ENCODE results near the gene ST3GAL4.
"Not testable (repeated sequence)": the region's sequence is repeated elsewhere in the genome, so short reads cannot be mapped to it uniquely, and the experiment has no call there.

Gene ST3GAL4

GRCh38 chr11:126364735-126365134 is 9.2 kb downstream of the ST3GAL4 start:
- not testable (repeated sequence) for DNase-seq (ENCODE audit: low read depth in 2 of 2)

- not testable (repeated sequence) for DNase-seq (ENCODE audit: low read depth in 2 of 2)
Measured at GRCh38 chr11:126365508-126365907, 10.0 kb downstream of the ST3GAL4 start.

- no peak for DNase-seq (ENCODE audit: low read depth in 2 of 2)
Measured at GRCh38 chr11:126366064-126366822, 10.8 kb downstream of the ST3GAL4 start.

GRCh38 chr11:126366823-126367654 is 11.6 kb downstream of the ST3GAL4 start:
- DNase-seq (ENCODE audit: low read depth in 2 of 2), result not testable (repeated sequence)

GRCh38 chr11:126367806-126368205 is 12.3 kb downstream of the ST3GAL4 start:
- DNase-seq (ENCODE audit: low read depth in 2 of 2), result not testable (repeated sequence)

DNA sequence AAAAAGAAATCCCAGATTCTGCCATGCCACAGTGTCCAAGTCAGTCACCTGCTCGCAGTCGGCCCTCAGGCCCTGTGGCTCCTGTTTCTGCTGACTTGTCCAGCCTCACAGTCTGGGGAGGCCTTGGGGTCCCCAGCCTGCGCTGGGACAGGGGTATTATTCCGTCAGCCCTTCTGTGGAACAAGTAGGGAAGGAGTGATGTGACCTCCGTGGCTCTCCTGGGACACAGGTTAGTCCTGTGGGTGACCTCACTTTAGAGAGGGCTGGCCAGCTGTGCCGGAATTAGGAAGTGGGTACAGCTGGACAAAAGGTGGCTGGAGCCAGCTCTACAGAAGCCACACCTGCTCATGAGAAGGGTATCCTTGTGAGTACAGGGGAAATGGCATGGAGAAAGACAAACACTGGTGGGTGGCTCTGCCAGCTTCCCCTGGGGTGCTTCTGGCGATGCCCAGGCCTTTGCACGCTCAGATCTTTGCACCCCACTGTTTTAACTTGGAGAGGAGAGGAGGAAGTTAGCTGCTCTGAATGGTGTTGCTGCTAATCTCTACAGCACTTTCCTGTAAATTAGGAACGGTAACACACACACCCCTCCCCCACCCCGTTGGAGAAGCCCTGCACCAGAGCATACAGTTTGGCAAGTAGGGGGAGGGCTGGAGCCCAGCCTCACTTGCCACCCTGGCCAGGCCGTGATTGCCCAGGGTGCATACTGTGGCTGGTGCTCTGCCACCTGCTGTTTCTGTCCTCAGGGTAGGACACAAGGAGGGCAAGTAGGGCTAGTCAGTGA is 13.0 kb downstream of the ST3GAL4 start:
- DNase-seq (ENCODE audit: low read depth in 2 of 2), result not testable (repeated sequence)

GRCh38 chr11:126370016-126370415 is 14.5 kb downstream of the ST3GAL4 start:
- no peak for DNase-seq (ENCODE audit: low read depth in 2 of 2)

- DNase-seq (ENCODE audit: low read depth in 2 of 2), result no peak
Measured at GRCh38 chr11:126371595-126371994, 16.1 kb downstream of the ST3GAL4 start.

- not testable (repeated sequence) for DNase-seq (ENCODE audit: low read depth in 2 of 2)
Measured at GRCh38 chr11:126373389-126374066, 18.0 kb downstream of the ST3GAL4 start.

DNA sequence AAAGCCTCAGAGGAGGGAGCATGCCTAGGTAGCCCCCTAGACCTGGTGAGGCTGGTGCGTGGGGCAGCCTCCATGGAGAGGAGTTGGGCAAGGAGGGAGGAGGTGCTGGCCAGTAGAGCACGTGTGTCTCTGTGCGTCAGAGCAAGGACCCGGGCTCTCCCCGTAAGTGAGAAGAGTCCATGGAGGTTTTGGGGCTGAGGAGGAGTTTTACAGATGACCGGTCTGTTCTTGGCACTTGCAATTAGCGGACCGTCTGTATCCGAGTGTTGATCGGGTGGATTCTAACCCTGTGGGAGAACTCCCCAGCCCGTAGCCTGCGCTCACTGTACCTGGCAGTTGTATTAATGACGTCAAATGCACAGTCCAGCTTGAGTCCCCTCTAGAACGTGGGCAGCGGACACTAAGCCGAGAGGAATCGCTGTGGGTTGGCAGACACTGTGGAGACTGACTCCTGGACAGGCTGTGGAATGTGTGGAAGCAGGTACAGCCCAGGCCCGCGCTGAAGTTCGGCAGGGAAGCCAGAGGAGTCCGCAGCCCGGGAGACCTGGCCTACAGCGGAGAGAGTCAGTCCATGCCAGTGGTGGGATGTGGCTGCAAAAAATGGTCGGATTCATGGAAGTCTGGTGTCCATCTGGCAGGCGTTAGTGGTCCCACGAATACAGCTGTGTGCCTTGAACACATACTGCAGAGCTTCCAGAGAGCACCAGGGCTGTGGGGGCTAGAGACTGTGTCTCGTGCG is 19.2 kb downstream of the ST3GAL4 start:
- not testable (repeated sequence) for DNase-seq (ENCODE audit: low read depth in 2 of 2)

- no peak for DNase-seq (ENCODE audit: low read depth in 2 of 2)
Measured at GRCh38 chr11:126375726-126376125, 20.2 kb downstream of the ST3GAL4 start.

DNA sequence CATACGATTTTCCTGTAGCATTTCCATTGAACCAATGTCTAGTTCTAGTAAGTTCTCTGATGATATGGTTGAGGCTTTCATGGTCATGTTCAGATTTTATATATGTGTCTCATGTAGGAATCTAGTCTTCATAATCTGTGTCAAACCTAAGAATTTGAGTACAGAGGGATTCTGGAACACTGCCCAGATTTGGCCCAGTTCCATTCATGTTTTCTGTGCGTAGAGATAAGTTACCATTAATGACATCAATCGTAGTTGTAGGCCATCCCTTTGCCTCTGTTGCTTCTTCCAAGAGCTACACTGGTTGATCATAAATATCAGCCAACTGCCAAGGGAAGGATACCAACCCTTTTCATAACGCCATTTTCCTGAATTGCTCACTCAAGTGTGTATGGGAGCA is 23.3 kb downstream of the ST3GAL4 start:
- no peak for DNase-seq (ENCODE audit: low read depth in 2 of 2)

DNA sequence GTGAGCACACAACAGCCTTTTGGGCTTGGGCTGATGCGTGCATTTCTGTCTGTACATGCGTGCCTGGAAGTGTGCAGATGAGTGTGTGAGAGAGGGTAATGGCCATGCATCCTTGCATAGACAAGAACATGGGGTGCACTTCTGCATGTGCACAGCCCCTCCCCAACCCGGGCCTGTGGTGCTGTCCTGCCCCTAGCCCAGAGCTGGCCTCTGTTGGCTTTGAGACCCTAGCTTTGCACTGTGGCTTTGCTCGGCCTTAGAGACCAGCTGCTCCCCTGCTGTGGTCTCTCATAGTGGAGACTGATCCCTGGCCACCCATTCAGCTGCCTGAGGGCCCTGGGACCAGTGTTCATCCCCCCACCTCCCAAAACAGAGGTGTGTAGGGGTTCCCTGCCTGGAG is 25.4 kb downstream of the ST3GAL4 start:
- no peak for DNase-seq (ENCODE audit: low read depth in 2 of 2)

DNA sequence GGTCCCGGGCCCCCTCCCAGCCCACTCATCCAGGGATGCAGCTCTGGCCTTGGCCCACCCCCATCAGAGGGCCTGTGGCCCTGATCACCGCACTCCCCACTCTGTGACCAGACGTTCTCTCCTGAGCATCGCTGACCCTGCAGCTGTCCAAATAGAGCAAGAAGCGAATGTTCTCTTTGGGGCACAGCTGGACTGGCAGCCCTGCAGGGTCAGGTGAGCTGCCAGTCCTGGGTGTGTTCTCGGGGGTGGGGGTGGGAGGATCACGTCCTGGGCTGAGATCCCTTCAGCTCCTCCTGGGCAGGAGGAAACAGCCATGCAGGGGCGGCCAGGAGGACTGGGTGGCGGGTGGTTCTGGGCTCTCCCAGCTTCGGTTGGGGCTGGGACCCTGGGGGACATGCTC is 26.5 kb downstream of the ST3GAL4 start:
- DNase-seq (ENCODE audit: low read depth in 2 of 2), result not testable (repeated sequence)

GRCh38 chr11:126382641-126383040 is 27.2 kb downstream of the ST3GAL4 start:
- DNase-seq (ENCODE audit: low read depth in 2 of 2), result not testable (repeated sequence)

DNA sequence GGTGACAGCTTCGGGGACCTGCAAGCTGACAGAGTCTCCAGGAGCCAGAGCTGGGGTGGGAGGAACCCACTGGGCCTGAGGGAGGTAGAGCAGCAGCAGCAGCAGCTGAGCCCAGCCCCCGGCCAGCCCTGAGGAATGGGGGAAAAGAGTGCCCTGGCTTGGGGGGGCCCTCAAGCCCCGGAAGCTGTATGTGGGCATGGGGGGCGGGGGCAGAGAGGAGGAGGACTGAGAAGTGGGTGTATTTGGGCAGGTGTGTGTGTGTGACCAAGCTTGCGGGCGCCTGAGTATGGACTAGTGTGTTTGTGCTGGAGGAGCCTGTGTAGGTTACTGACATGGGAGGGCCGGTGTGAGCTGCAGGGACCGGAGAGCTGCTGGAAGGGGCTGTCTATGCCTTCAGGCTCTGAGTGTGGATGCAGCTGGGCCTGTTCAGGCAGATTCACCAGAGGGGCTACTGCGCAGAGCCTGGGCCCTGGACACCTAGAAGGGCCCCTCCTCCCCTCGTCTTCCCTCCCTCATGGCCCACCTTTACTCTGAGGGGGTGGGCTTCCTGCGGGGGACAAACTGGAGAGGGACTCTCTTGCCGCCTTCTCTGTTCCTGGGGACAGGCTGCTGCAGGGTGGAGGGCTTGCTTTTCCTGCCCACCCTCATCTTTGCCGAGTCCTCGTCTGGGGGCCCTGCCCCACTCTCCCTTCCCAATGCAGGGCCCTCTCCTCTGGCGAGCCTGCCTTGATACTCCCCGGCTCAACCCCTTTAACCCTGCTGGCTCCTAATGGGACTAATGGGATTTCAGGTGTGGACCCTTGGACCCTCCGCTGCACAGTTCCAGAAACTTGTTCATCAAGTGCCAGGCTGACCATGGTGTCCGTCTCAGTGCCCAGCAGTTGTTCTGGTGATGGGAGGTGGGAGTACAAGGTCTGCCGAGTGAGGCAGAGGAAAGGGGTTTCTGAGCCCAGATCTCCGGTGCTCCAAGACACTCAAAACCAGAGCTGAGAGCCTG is 28.2 kb downstream of the ST3GAL4 start:
- no peak for DNase-seq (ENCODE audit: low read depth in 2 of 2)

DNA sequence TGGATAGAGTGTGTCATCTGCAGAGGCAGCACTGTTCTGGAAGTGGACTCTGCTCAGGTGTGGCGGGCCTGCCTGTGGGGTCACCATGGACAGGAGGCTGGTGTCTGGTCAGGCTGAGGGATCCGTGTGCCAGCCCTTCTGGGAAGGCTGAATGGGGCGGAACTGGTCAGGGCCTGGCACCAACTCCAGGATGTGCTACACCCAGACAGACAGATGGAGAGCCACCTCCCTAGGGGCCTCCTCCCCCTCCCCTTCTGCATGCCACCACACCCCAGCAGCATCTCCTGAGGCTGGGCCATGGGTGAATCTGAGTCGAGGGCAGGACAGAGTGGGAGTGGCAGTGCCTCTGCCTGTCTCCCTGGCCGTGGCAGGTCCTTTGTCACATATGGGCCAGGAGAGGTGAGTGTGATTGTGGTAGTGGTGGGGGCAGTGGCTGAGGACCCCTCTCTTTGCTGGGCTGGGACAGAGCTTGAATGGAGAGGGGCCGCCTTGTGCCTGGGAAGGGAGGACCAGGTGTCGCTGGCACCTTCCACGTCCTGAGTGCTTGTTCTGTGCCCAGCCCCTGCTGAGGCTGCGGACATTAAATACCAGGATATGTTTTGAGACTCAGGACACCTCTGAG is 29.1 kb downstream of the ST3GAL4 start:
- DNase-seq (ENCODE audit: low read depth in 2 of 2), result no peak

DNA sequence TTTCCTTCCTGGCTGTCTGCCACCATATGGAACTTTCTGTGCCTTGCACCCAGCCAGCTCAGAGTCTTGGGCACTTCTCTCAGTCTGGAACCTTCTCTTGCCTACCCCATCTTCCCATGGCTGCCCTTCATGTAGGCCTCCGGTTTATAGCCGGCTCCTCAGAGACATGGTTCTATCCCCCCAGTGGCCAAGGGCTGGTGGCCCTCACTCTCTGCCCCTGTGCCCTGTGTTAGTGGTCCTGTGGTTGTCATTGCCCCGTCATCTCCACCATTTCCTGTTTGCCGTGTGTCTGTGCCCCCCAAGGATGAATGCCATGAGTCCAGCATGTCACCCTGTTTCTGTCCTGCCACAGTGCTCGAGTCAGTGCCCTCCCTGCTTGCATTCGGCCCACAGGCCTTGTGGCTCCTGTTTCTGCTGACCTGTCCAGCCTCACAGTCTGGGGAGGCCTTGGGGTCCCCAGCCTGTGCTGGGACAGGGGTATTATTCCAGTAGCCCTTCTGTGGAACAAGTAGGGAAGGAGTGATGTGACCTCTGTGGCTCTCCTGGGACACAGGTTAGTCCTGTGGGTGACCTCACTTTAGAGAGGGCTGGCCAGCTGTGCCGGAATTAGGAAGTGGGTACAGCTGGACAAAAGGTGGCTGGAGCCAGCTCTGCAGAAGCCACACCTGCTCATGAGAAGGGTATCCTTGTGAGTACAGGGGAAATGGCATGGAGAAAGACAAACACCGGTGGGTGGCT is 30.7 kb downstream of the ST3GAL4 start:
- no peak for DNase-seq (ENCODE audit: low read depth in 2 of 2)

All from stimulated activated CD8-positive, alpha-beta memory T cell treated with anti-CD3 and anti-CD28 coated beads, Interleukin-7, amount 100 ng/mL, for 4 hours (primary cell).